GM13976 (cell line): ENCODE measurements around the gene TRAF6.
A peak's percentile ranks its signal among the peaks of the same experiment; 100 is the strongest.

Experiments used
- DNase-seq: peaks from one replicate; pipeline ENCODE4 v3.0.0; 2012; ENCODE audit warnings: low spot score
- CTCF ChIP-seq: IDR thresholded peaks from 2 replicates; pipeline ENCODE4 v1.5.1; 2012; ENCODE audit warnings: borderline replicate concordance, mild to moderate bottlenecking; ENCODE audit not compliant: insufficient read depth; ENCODE audit errors: extremely low read depth, missing control alignments, control extremely low read depth
- in situ Hi-C: fragments of 300-500 bp; cut with MboI; formaldehyde crosslinking; loops from one replicate; pipeline ENCODE4 v1.12.0; 2022; ENCODE audit warnings: low sequenced_read_pairs, mixed read lengths, inconsistent platforms; ENCODE audit not compliant: unreplicated experiment

Gene TRAF6

DNA sequence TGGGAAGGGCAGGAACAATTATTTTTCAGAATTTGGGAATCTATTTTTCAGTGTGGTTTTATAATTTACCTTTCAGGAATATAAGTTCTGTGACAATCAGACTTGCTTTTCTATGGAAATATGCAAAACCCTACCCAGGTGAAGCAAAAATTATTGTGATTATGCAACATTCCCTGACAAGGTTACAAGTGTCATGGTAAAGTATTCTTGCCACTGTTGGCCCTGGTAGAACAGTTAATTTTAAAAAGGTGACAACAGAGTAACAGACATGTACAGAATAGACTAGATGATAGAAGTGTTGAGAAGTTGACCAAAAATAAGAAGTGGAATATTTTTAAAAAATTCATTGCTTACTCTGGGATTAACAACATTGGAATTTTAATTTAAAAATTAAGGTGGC, 29.2 kb downstream of the TRAF6 start:
- no peak for DNase-seq
- no peak for TF ChIP-seq CTCF
- in situ Hi-C loops = no loop called here

DNA sequence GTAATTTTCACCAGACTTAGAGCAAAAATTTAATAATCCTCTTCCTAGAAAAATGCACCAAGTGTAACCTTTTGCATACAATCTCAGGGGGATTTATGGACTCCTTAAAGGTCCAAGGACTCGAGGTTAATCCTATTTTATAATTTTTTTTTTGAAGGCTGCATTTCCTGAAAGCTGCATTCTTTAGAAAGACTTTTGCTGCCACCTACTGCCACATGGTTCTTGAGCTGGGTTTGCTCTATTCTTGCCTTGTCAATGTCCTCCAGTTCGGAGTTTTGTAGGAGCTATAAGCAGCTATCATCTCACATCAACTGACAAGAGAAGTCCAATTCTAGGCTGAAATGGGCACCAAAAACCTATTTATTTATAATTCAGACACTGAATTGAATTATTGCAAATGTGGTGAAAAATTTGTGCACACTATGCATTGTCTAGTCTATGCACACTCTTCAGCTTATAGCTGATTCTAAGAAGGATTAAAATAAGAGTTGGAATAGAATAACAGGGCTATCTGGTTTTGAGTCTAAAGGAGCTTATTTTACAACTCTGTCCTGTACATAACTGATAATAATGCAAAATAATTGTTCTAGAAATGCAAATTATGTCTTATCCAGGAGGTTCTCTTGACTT, 31.3 kb downstream of the TRAF6 start:
- TF ChIP-seq CTCF = no peak
- DNase-seq = peak; percentile 30
- in situ Hi-C loops = loop anchor here (10.0 kb wide), 1 partner anchor 184 kb away; the partner anchor contains the start of gene PRR5L

GRCh38 chr11:36475192-36475591, 34.9 kb downstream of the TRAF6 start:
- in situ Hi-C loops = loop anchor here (10.0 kb wide), 1 partner anchor 180 kb away; the partner anchor contains the start of gene PRR5L

DNA sequence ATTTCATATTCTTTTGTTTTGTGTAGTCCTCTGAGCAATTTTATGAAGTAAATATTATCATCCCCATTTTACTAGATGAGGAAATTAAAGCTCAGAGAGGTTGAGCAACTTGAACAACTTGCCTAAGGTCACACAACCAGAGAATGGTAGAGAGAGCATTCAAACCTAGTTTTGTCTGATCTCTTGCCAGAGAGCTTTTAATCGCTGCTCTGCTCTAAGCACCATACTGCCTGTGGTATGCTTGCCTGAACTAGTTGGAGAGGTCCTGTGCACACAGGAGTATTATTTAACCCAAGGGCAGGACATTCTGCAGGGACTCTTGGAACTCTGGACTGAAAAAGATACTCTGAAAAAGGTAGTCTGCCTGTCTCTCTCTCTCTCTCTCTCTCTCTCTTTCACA, 38.5 kb downstream of the TRAF6 start:
- DNase-seq = no peak
- TF ChIP-seq CTCF = no peak
- in situ Hi-C loops = loop anchor here (10.0 kb wide), 1 partner anchor 177 kb away; the partner anchor contains the start of gene PRR5L

More at GRCh38 chr11:36475192-36475591, 34.9 kb downstream of the TRAF6 start:
- no peak for TF ChIP-seq CTCF
- no peak for DNase-seq

DNA sequence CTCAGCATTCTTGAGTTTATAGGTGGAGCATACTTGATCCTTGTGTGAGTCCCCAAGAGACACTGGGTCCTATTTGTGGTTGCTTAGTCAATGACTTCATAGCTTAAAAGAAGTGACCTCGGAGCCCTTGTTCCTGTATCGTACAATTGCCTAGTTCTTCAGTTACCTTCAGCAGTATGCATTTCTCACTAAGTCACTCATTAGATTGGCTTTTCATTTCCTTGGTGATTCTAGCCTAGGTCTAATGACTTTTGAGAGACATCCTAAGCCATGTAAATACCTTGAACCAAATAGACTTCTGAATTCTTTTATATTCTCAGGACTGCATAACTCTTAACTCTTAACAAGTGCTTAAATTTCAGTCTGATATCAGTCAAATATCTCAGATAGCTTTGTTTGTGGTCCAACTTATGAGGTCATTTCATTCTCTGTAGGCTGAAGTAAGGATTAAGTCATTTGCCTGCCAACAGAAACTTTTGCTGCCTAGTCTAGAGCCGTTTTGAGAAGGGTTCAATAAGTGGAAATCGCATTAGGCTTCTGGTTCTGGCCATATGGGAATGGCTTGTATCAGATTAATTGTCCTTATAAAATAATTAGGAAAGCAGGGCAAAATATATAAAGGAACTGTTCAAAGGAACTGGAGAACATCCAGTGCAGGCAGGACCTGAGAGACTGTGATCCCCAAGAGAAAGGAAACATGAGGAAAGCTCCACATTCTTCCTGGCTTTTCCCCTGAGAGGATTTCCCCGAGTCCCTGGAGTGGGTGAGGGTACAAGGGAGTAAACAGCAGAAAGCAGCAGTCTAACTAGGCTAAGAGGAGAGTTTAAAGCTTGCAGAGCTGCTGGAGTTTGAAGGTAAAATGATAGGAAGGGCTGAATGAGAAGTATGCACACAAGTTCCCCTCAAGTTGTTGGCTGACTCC, 39.9 kb downstream of the TRAF6 start:
- no peak for DNase-seq
- in situ Hi-C loops = loop anchor here (10.0 kb wide), 1 partner anchor 175 kb away; the partner anchor contains the start of gene PRR5L
- TF ChIP-seq CTCF = no peak

GRCh38 chr11:36469063-36469462, 41.0 kb downstream of the TRAF6 start:
- TF ChIP-seq CTCF = no peak
- in situ Hi-C loops = no loop called here
- DNase-seq = no peak
